Thyroid gland (tissue), 4 donors: ENCODE data around the gene KCNH1.

Experiments
- CTCF ChIP-seq, 6 experiments: fragments of 200-600 bp in 3 of 6; fragments of 450-650 bp in 3 of 6; sonication (generic) in 3 of 6; IDR thresholded peaks; one replicate each; pipeline ENCODE4 v1.5.1; 2016 to 2019; ENCODE audit warnings: antibody characterized with exemption in 6 of 6, mild to moderate bottlenecking in 2 of 6, inconsistent platforms in 1 of 6, moderate library complexity in 1 of 6
- POLR2A ChIP-seq, 2 donors: fragments of 450-650 bp; IDR thresholded peaks; one replicate each; pipeline ENCODE4 v1.6.1; 2017; ENCODE audit warnings: antibody characterized with exemption in 2 of 2, mild to moderate bottlenecking in 2 of 2, moderate library complexity in 1 of 2

- TF ChIP-seq CTCF (IDR thresholded peaks at IDR 0.05) (no peak), POLR2A (IDR thresholded peaks at IDR 0.05) (no peak)
These were observed 346.1 kb downstream of the KCNH1 start for GRCh38 chr1:210787800-210788199.
